Measurements from ENCODE around the gene HIF1A. TPM values are rescaled to one million over a fixed set of nuclear protein-coding genes. Genes with fewer than 3 reads are reported as not detected.

The HIF1A gene
- total and polyA plus RNA-seq, 2 of the 8 experiments (the other 6 are each of a cell fraction or from before 2014, with no cell fraction given), result 54.8 to 175 TPM

GRCh38 chr14:61765225-61765943, 70.1 kb downstream of the HIF1A start (continued):
- TF ChIP-seq CHD7 (IDR thresholded peaks at IDR 0.05; ENCODE audit: insufficient replicate concordance, low read length) (no peak), KDM5A (IDR thresholded peaks at IDR 0.05; ENCODE audit: low read length) (no peak)
